Epithelial cell of esophagus (primary cell): ENCODE measurements around the gene GLG1.

Experiments used
- DNase-seq: peaks from one replicate; pipeline ENCODE4 v3.0.0; 2010; ENCODE audit warnings: low read depth
- H3K4me3 ChIP-seq: 2 replicates; pipeline ENCODE4 v1.5.1; 2011; ENCODE audit warnings: mild to moderate bottlenecking, low read length, control low read depth
- CTCF ChIP-seq: IDR thresholded peaks from 2 replicates; pipeline ENCODE4 v1.5.1; 2011; ENCODE audit warnings: low read depth, mild to moderate bottlenecking, low read length, control low read depth, inconsistent platforms; ENCODE audit not compliant: insufficient read depth; ENCODE audit errors: missing control alignments

Gene GLG1

GRCh38 chr16:74585846-74586443, 21.0 kb downstream of the GLG1 start:
- DNase-seq = no peak
- TF ChIP-seq CTCF = no peak
- H3K4me3 ChIP-seq = no peak overlapping the region

GRCh38 chr16:74583926-74584666, 22.8 kb downstream of the GLG1 start:
- no peak for DNase-seq
- H3K4me3 ChIP-seq = no peak overlapping the region
- TF ChIP-seq CTCF = no peak

GRCh38 chr16:74582970-74583369, 23.9 kb downstream of the GLG1 start:
- H3K4me3 ChIP-seq = no peak overlapping the region
- no peak for DNase-seq
- TF ChIP-seq CTCF = no peak

- H3K4me3 ChIP-seq = no peak overlapping the region
- DNase-seq = no peak
- TF ChIP-seq CTCF = no peak
These were observed 26.1 kb downstream of the GLG1 start for GRCh38 chr16:74580833-74581232.

- DNase-seq = no peak
- TF ChIP-seq CTCF = no peak
- no peak overlapping the region for H3K4me3 ChIP-seq
These were observed 28.1 kb downstream of the GLG1 start for GRCh38 chr16:74578838-74579237.

- H3K4me3 ChIP-seq = no peak overlapping the region
- no peak for DNase-seq
- TF ChIP-seq CTCF = no peak
These were observed 28.5 kb downstream of the GLG1 start for GRCh38 chr16:74578433-74578832.
